Mesothelial cell of epicardium (in vitro differentiated cells): ENCODE results near the gene IQCH. TPM values are rescaled to one million over a fixed set of nuclear protein-coding genes. Genes with fewer than 3 reads are reported as not detected.
"Not testable (repeated sequence)": the region's sequence is repeated elsewhere in the genome, so short reads cannot be mapped to it uniquely, and the experiment has no call there.

ENCODE experiments used
- DNase-seq, 2 experiments: peaks; one replicate each; pipeline ENCODE4 v3.0.0; 2021; ENCODE audit warnings: low spot score in 2 of 2; ENCODE audit not compliant: unreplicated experiment in 2 of 2
- H3K27ac Mint-ChIP-seq: 2 replicates; pipeline ENCODE4 v1.8.0; 2021; ENCODE audit warnings: mixed read lengths
- H3K27me3 Mint-ChIP-seq: 2 replicates; pipeline ENCODE4 v1.8.0; 2021; ENCODE audit warnings: low read depth, mixed read lengths
- H3K36me3 Mint-ChIP-seq: 2 replicates; pipeline ENCODE4 v1.8.0; 2021; ENCODE audit warnings: mixed read lengths
- H3K4me1 Mint-ChIP-seq: 2 replicates; pipeline ENCODE4 v1.8.0; 2021; ENCODE audit warnings: mixed read lengths
- H3K4me3 Mint-ChIP-seq: 2 replicates; pipeline ENCODE4 v1.8.0; 2021; ENCODE audit warnings: mild to moderate bottlenecking, moderate library complexity, mixed read lengths
- H3K9me3 Mint-ChIP-seq: 2 replicates; pipeline ENCODE4 v1.8.0; 2021; ENCODE audit warnings: mixed read lengths
- total RNA-seq: library from RNA; stranded (reverse); gene quantifications from 3 replicates; pipeline ENCODE4 v1.2.1, GENCODE V29; 2021
- TF ChIP-seq, protein P1 (sequence below): fragments of 200-600 bp; sonication (generic); IDR thresholded peaks from one replicate; pipeline ENCODE4 v1.5.0; 2021; ENCODE audit warnings: antibody characterized with exemption; ENCODE audit not compliant: unreplicated experiment

Gene IQCH
- total RNA-seq, 1 donor from 2014 or later: 0.98 TPM

DNA sequence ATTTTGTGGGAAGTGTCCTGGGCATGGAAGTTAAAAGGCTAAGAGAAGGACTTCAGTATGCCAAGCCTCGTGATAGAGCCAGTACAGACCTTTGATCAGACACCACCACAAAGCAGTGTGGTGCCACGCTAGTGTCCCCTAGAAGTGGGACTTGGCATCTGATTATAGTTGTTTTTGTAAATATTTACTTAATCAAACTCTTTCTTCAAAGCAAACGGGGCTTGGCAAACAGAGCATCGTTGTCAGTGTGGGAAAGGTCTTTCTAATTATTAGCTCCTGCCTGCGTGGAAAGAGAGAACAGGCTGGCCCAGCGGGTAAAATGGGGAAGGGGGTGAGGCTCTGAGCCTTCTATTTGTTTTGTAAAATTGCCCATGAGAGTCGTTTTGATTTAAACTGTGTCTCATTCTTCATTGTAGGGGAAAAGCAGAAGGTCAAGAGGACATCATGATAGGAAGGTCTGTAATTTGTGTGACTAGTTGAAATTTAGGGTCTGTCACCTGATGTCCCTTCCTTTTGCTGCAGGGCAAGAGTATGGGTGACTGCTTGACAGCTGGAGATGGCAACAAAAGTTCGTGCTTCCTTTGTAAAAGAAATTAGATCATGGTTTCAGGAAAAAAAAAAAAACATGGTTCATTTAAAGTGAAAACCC lies 105.0 kb downstream of the IQCH start:
- peaks cover 4% of the 10 kb centered on the region for H3K9me3 Mint-ChIP-seq
- no peak overlapping the region for H3K27ac Mint-ChIP-seq
- no peak for DNase-seq
- TF ChIP-seq, protein P1, sequence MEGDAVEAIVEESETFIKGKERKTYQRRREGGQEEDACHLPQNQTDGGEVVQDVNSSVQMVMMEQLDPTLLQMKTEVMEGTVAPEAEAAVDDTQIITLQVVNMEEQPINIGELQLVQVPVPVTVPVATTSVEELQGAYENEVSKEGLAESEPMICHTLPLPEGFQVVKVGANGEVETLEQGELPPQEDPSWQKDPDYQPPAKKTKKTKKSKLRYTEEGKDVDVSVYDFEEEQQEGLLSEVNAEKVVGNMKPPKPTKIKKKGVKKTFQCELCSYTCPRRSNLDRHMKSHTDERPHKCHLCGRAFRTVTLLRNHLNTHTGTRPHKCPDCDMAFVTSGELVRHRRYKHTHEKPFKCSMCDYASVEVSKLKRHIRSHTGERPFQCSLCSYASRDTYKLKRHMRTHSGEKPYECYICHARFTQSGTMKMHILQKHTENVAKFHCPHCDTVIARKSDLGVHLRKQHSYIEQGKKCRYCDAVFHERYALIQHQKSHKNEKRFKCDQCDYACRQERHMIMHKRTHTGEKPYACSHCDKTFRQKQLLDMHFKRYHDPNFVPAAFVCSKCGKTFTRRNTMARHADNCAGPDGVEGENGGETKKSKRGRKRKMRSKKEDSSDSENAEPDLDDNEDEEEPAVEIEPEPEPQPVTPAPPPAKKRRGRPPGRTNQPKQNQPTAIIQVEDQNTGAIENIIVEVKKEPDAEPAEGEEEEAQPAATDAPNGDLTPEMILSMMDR: no peak
- no peak overlapping the region for H3K4me3 Mint-ChIP-seq
- peaks cover 23% of the 10 kb centered on the region for H3K4me1 Mint-ChIP-seq
- no peaks in the 10 kb centered on the region for H3K27me3 Mint-ChIP-seq
- no peaks in the 10 kb centered on the region for H3K36me3 Mint-ChIP-seq

DNA sequence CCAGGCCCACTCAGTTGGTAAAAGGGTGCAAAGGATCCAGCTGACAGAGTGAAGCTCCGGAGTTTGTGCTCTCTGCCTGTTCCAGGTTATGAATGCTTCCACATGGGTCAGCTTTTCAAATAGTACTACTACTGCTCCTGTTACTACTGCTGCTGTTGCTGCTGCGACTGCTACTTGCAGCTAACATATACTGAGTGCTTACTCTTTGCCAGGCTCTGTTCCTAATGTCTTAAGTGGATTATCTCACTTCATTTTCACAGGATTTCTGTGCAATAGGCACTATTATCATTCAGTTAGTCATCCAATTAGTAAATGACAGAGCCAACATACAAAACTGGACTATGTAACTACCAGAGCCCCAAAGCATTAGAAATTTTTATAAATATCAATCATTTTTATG lies 106.5 kb downstream of the IQCH start:
- peaks cover 3% of the 10 kb centered on the region for H3K9me3 Mint-ChIP-seq
- TF ChIP-seq, protein P1: no peak
- H3K27me3 Mint-ChIP-seq: no peaks in the 10 kb centered on the region
- peaks cover 17% of the 10 kb centered on the region for H3K4me1 Mint-ChIP-seq
- H3K36me3 Mint-ChIP-seq: no peaks in the 10 kb centered on the region
- H3K27ac Mint-ChIP-seq: no peak overlapping the region
- DNase-seq: no peak
- no peak overlapping the region for H3K4me3 Mint-ChIP-seq

DNA sequence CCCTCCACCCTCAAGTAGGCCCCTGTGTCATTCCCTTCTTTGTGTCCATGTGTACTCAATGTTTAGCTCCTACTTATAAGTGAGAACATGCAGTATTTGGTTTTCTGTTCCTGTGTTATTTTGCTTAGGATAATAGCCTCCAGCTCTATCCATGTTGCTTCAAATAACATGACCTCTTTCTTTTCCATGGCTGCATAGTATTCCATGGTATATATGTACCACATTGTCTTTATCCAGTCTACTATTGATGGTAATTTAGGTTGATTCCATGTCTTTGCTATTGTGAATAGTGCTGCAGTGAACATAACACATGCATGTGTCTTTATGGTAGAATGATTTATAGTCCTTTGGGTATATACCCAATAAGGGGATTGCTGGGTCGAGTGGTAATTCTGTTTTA lies 109.1 kb downstream of the IQCH start:
- not testable (repeated sequence) for DNase-seq, H3K9me3 Mint-ChIP-seq, H3K27me3 Mint-ChIP-seq, H3K36me3 Mint-ChIP-seq, H3K27ac Mint-ChIP-seq, H3K4me3 Mint-ChIP-seq
- peaks cover 15% of the 10 kb centered on the region for H3K4me1 Mint-ChIP-seq

DNA sequence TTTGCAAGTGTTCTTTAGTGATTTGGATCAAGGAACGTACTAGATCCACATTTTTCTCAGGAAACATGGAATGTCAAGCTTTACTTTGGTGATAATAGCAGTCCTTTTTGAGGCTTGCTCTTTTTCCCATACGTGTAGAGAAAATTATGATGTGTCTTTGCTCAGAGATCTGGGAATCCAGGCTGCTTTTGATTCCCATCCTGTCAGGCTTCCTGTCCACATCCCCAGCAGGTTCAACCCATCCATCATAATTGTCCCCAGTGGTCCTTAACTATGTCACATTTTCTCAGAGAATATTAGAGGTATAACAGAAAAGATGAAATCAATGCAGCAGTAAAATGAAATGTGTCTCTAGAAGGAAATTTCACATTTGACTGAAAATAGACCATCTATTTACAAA lies 111.4 kb downstream of the IQCH start:
- no peak overlapping the region for H3K27ac Mint-ChIP-seq
- H3K36me3 Mint-ChIP-seq: no peaks in the 10 kb centered on the region
- peaks cover 3% of the 10 kb centered on the region for H3K9me3 Mint-ChIP-seq
- no peak overlapping the region for H3K4me3 Mint-ChIP-seq
- DNase-seq: no peak
- peaks cover 16% of the 10 kb centered on the region for H3K27me3 Mint-ChIP-seq
- peaks cover 4% of the 10 kb centered on the region for H3K4me1 Mint-ChIP-seq
- TF ChIP-seq, protein P1: no peak

DNA sequence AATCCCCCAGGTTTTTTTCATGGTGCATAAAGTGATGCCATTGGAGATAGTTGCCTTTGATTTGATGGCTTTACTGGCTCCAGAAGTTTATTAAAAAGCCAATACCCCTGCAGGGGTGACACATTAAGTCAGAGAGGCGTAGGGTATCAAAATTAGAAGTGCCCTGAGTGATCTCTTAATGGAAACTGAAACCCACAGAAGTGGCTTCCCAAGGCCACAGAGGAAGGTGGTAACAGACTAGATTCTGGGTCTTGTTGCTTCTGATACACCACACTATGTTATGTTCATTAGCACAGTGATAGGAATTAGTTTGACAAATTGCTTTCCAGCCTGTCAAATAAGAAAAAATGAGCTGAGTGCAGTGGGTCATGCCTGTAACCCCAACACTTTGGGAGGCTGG lies 112.3 kb downstream of the IQCH start:
- TF ChIP-seq, protein P1: no peak
- Mint-ChIP-seq H3K27ac (no peak overlapping the region), H3K4me3 (no peak overlapping the region), H3K4me1 (peaks cover 4% of the 10 kb centered on the region), H3K36me3 (no peaks in the 10 kb centered on the region), H3K27me3 (peaks cover 16% of the 10 kb centered on the region), H3K9me3 (peaks cover 3% of the 10 kb centered on the region)
- no peak for DNase-seq

DNA sequence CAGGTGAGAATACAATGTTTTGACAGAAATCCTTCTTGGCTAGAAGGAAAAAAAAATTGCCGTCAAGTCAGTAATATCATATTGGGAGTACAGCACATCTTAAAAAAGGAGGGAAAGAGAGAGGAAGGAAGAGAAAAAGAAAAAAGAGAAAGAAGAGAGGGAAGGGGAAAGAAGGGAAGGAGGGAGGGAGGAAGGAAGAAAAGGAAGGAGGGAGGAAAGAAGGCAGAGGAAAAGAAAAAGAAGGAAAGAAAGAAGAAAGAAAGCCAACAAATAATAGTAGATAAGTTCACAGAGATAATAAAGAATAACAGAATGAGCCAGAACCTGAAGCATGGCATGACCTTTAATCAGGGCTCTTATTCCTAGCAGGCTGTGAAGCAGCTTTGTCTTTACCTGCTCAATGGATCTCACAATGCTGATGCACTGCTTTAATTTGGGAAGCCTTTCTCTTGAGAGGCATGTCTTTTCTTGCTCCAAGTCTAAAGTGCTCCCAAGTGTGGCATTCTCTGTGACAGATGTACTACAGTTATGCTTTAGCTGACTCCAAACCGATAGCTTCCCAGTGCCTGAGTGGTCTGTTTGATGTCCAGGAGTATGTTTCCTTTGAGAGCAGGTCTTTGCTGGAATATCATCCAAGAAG lies 114.9 kb downstream of the IQCH start:
- peaks cover 16% of the 10 kb centered on the region for H3K27me3 Mint-ChIP-seq
- H3K36me3 Mint-ChIP-seq: no peaks in the 10 kb centered on the region
- TF ChIP-seq, protein P1: no peak
- no peak overlapping the region for H3K4me3 Mint-ChIP-seq
- no peak overlapping the region for H3K27ac Mint-ChIP-seq
- no peak for DNase-seq
- H3K4me1 Mint-ChIP-seq: peaks cover 4% of the 10 kb centered on the region
- H3K9me3 Mint-ChIP-seq: no peaks in the 10 kb centered on the region
